Common myeloid progenitor, CD34-positive (primary cell): ENCODE data around the gene LORICRIN. TPM values are rescaled to one million over a fixed set of nuclear protein-coding genes. Genes with fewer than 3 reads are reported as not detected.

Experiments
- CTCF ChIA-PET: fragments of 350-600 bp; sonication (Branson Sonifier 250); formaldehyde crosslinking; loops from one replicate; lab custom pipeline; 2021; ENCODE audit warnings: antibody characterized with exemption; lab: Charles Lee
- POLR2A ChIA-PET: fragments of 350-600 bp; sonication (Branson Sonifier 250); formaldehyde crosslinking; loops from one replicate; lab custom pipeline; 2021; ENCODE audit warnings: antibody characterized with exemption; lab: Charles Lee
- DNase-seq, 3 donors: peaks; one replicate each; pipeline versions ENCODE4 v3.0.0 to v3.0.0-alpha.2; 2013
- H3K27ac ChIP-seq, 2 experiments: 1 replicate in 1 of 2; 2 replicates in 1 of 2; pipeline ENCODE4 v1.7.0; 2013; ENCODE audit warnings: inconsistent platforms in 2 of 2, low read length in 2 of 2, mild to moderate bottlenecking in 2 of 2, low read depth in 1 of 2, moderate library complexity in 1 of 2; ENCODE audit not compliant: severe bottlenecking in 2 of 2, insufficient read depth in 1 of 2, poor library complexity in 1 of 2
- H3K27me3 ChIP-seq, 5 experiments: replicated peaks in 2 of 5; 1 replicate in 3 of 5; 2 replicates in 2 of 5; pipeline versions ENCODE4 v1.6.1 to v1.7.0; 2013; ENCODE audit warnings: low read length in 4 of 5, mild to moderate bottlenecking in 2 of 5, moderate library complexity in 2 of 5, inconsistent platforms in 1 of 5; ENCODE audit not compliant: insufficient read depth in 5 of 5, control insufficient read depth in 4 of 5
- H3K36me3 ChIP-seq, 4 experiments: 1 replicate in 2 of 4; 2 replicates in 2 of 4; pipeline versions ENCODE4 v1.6.1 to v1.7.0; 2013; ENCODE audit warnings: low read length in 3 of 4, control low read depth in 1 of 4, mild to moderate bottlenecking in 1 of 4; ENCODE audit not compliant: control insufficient read depth in 4 of 4, insufficient read depth in 4 of 4
- H3K4me1 ChIP-seq, 4 experiments: 1 replicate in 3 of 4; 2 replicates in 1 of 4; pipeline versions ENCODE4 v1.6.1 to v1.7.1; 2013; ENCODE audit warnings: low read length in 3 of 4, mild to moderate bottlenecking in 3 of 4, control low read depth in 1 of 4, inconsistent platforms in 1 of 4, moderate library complexity in 1 of 4; ENCODE audit not compliant: control insufficient read depth in 4 of 4, insufficient read depth in 4 of 4; ENCODE audit errors: control extremely low read depth in 1 of 4
- H3K4me3 ChIP-seq, 7 experiments: 1 replicate in 4 of 7; 2 replicates in 3 of 7; pipeline versions ENCODE4 v1.5.1 to v1.7.0; 2013; ENCODE audit warnings: mild to moderate bottlenecking in 7 of 7, low read length in 6 of 7, moderate library complexity in 6 of 7, inconsistent platforms in 2 of 7, low read depth in 2 of 7, control low read depth in 1 of 7; ENCODE audit not compliant: insufficient read depth in 4 of 7, control insufficient read depth in 1 of 7; ENCODE audit errors: extremely low read depth in 1 of 7
- H3K9me3 ChIP-seq, 5 experiments: 1 replicate in 4 of 5; 2 replicates in 1 of 5; pipeline versions ENCODE4 v1.6.1 to v1.7.1; 2013; ENCODE audit warnings: low read length in 4 of 5, mild to moderate bottlenecking in 2 of 5, inconsistent platforms in 1 of 5, low read depth in 1 of 5, moderate library complexity in 1 of 5; ENCODE audit not compliant: control insufficient read depth in 4 of 5, insufficient read depth in 2 of 5; ENCODE audit errors: control extremely low read depth in 1 of 5
- WGBS: methylation state at CpG from one replicate; pipeline ENCODE4 v1.1.5; 2013; ENCODE audit not compliant: insufficient coverage; 5-methylcytosine and 5-hydroxymethylcytosine counted together
- polyA plus RNA-seq: library from polyadenylated mRNA; unstranded; fragments of 120-200 nt; gene quantifications from one replicate; pipeline ENCODE4 v1.2.1, GENCODE V29; 2013

Gene LORICRIN, protein sequence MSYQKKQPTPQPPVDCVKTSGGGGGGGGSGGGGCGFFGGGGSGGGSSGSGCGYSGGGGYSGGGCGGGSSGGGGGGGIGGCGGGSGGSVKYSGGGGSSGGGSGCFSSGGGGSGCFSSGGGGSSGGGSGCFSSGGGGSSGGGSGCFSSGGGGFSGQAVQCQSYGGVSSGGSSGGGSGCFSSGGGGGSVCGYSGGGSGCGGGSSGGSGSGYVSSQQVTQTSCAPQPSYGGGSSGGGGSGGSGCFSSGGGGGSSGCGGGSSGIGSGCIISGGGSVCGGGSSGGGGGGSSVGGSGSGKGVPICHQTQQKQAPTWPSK
- polyA plus RNA-seq: not detected

DNA sequence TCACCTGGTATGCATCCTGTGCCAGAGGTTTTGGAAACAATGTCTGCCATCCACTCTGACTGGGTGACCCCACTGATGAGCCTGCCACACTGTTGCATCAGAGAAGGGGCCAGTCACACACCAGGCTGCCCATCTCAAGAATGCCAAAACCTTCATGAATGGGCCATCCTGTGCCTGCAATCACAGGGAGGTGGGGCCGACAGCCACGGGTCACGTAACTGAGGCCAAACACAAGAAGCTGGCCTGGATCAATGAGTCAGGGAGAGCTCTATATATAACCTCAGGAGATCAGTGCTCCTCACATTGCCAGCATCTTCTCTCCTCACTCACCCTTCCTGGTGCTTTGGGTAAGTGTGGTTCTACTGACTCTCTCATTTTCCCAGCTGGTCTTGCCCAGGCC is at the start of gene LORICRIN:
Gene LORICRIN (plus strand): TSS at position 301 of the 400 bp plus-strand sequence. CDS start 1,263 bp downstream, outside the sequence.
- no peak within 1 kb of the TSS for H3K4me3 ChIP-seq
- H3K36me3 ChIP-seq: no peaks in the 10 kb centered on the region
- WGBS: 100% methylated on average over 1 of the region's 3 CpGs
- H3K4me1 ChIP-seq: peaks cover 4 to 18% (median 14%) of the 10 kb centered on the region in 4 experiments
- CTCF ChIA-PET: interaction anchor here (1.1 kb wide), 1 partner anchor 14 kb away, joined by 3 read pairs; no protein-coding TSS in a partner anchor
- DNase-seq: no peak
- POLR2A ChIA-PET: no interaction called here
- H3K9me3 ChIP-seq: no peaks in the 10 kb centered on the region
- H3K27me3 ChIP-seq: peaks cover 7 to 50% (median 29%) of the 10 kb centered on the region in 5 experiments
- no peak within 1 kb of the TSS for H3K27ac ChIP-seq

DNA sequence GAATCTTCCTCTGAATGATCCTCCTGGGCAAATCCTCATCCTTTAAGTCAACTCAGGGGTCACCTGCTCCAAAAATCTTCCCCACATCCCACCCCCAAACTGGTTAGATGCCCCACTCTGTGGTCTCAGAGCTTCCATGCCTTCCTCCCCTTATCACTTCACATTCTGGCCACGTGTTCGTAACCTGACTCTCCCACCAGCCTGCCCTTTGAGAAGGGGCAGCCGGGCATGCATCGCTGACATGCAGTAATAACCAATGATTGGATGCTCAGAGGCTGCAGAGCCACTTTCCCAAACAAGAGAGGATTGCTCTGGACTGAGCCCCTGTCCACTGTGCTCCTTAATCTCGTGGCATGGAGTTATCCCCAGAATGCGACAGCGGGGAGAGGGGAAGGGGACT is 49.3 kb upstream of the LORICRIN start:
- Histone ChIP-seq H3K27ac (no peak overlapping the region), H3K27me3 (peaks cover 0 to 22% (median 6%) of the 10 kb centered on the region in 5 experiments), H3K4me1 (no peaks in the 10 kb centered on the region), H3K9me3 (no peaks in the 10 kb centered on the region), H3K36me3 (no peaks in the 10 kb centered on the region), H3K4me3 (no peak overlapping the region)
- ChIA-PET CTCF (no interaction called here), POLR2A (no interaction called here)
- WGBS: 79% methylated on average over 7 of the region's 7 CpGs
- no peak for DNase-seq

DNA sequence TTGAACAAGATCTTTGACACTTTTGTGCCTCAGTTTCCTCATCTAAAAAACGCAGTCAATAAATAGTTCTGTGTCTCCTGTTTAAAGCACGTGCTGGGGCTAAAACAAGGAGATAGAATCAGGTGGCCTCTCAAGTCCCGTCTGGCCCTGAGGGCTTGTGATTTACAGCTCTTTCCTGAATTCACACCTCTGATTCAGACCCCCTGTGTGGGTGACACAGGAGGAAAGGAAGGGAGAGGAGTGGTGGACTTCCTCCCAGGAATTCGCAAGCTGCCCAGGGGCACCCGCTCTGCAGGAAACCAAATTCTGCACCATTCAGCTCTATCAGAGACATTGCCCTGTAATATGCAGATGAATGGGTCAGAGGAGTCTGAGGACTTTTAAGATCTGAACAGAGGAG is 47.3 kb upstream of the LORICRIN start:
- Histone ChIP-seq H3K4me1 (no peaks in the 10 kb centered on the region), H3K4me3 (no peak overlapping the region), H3K27ac (no peak overlapping the region), H3K27me3 (peaks cover 0 to 23% (median 6%) of the 10 kb centered on the region in 5 experiments), H3K9me3 (no peaks in the 10 kb centered on the region), H3K36me3 (no peaks in the 10 kb centered on the region)
- POLR2A ChIA-PET: no interaction called here
- WGBS: 66% methylated on average over 2 of the region's 5 CpGs
- CTCF ChIA-PET: no interaction called here
- DNase-seq: no peak

DNA sequence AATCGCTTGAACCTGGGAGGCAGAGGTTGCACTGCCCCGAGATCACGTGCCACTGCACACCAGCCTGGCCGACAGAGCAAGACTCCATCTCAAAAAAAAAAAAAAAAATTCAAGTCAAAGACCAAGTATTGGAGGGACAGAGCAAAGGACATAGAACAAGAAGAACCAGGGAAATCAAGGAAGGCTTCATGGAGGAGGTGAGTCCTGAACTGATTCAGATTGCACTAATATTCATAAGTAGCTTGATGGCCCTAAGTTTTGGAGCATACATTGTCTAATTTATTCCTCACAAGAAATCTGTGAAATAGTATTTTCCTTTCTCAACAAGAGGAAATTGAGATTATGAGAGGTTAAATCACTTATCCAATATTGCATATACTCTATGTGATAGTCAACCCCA is 46.0 kb upstream of the LORICRIN start:
- Histone ChIP-seq H3K27ac (no peak overlapping the region), H3K9me3 (no peaks in the 10 kb centered on the region), H3K27me3 (peaks cover 0 to 23% (median 6%) of the 10 kb centered on the region in 5 experiments), H3K4me1 (no peaks in the 10 kb centered on the region), H3K36me3 (no peaks in the 10 kb centered on the region), H3K4me3 (no peak overlapping the region)
- ChIA-PET POLR2A (no interaction called here), CTCF (interaction anchor here (1.5 kb wide), 1 partner anchor 24 kb away, joined by 3 read pairs; no protein-coding TSS in a partner anchor)
- DNase-seq: no peak
- 100% methylated on average over 1 of the region's 4 CpGs for WGBS

DNA sequence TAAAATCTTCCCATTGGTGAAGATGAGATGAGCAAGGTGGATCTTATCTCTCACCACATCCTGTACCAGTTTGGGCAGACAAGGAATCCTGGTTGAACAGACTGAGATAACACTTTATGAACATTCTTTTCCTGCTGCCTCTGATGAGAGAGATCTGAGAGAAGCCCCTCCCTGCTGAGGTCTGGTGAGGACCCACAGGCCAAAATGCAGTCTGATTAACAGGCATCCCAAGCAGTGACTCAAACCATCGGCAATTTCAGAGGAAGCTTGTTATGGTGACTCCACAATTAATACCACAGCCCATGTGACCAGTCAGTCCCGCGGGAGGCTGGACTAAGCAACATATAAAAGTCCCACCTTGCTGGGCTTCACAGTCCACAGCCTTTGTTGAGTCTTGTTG is 42.3 kb upstream of the LORICRIN start, which contains the start of gene PRR9:
Gene PRR9 (plus strand): TSS at position 373 of the 400 bp plus-strand sequence. CDS start 561 bp downstream, outside the sequence.
- WGBS: 66% methylated on average over 3 of the region's 3 CpGs
- POLR2A ChIA-PET: no interaction called here

DNA sequence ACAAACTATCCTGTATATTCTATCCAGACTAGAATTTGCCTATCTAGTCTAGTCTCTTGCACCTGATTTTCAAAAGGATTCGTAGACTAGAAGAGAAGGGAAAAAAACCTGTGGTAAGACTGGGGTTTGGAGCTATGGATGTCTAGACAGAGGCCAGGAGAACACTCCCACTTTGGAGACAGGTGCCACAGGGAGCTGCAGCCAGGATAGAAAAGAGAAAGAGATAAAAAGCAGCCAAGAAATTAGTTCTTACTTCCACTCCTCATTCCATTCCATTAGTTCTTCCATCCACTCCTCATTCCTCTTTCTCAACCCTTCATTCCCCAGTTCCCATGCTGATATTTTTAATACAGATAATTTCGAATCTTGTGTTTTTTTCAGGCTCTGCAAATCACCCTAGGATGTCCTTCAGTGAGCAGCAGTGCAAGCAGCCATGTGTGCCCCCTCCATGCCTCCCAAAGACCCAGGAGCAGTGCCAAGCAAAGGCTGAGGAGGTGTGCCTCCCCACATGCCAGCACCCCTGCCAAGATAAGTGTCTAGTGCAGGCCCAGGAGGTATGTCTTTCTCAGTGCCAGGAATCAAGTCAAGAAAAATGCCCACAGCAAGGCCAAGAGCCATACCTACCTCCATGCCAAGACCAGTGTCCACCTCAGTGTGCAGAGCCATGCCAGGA is 41.6 kb upstream of the LORICRIN start:
- CTCF ChIA-PET: interaction anchor here (0.7 to 1.1 kb wide), 2 partner anchors 9 to 16 kb away, joined by 3 read pairs; no protein-coding TSS in a partner anchor
- 80% methylated on average over 1 of the region's 2 CpGs for WGBS
- no peaks in the 10 kb centered on the region for H3K4me1 ChIP-seq
- peaks cover 0 to 4% (median 0%) of the 10 kb centered on the region in 5 experiments for H3K27me3 ChIP-seq
- H3K36me3 ChIP-seq: no peaks in the 10 kb centered on the region
- H3K4me3 ChIP-seq: no peak overlapping the region
- POLR2A ChIA-PET: no interaction called here
- no peak for DNase-seq
- no peak overlapping the region for H3K27ac ChIP-seq
- no peaks in the 10 kb centered on the region for H3K9me3 ChIP-seq

More for the DNA sequence above, 42.3 kb upstream of the LORICRIN start, which contains the start of gene PRR9:
- Histone ChIP-seq H3K4me3 (no peak within 1 kb of the TSS), H3K27me3 (peaks cover 0 to 4% (median 0%) of the 10 kb centered on the region in 5 experiments), H3K27ac (no peak within 1 kb of the TSS), H3K9me3 (no peaks in the 10 kb centered on the region), H3K4me1 (no peaks in the 10 kb centered on the region), H3K36me3 (no peaks in the 10 kb centered on the region)
- CTCF ChIA-PET: interaction anchor here (1.1 kb wide), 1 partner anchor 10 kb away, joined by 3 read pairs; no protein-coding TSS in a partner anchor
- DNase-seq: peak; percentile 4 to 48 (median 36)
